GM12801 (cell line): ENCODE data around the gene LRATD1.

Source experiments
- TF ChIP-seq, protein P1 (sequence below): IDR thresholded peaks from one replicate; pipeline ENCODE4 v1.5.1; 2011; ENCODE audit warnings: control low read depth; ENCODE audit not compliant: insufficient read length; ENCODE audit errors: extremely low read depth

LRATD1 gene

DNA sequence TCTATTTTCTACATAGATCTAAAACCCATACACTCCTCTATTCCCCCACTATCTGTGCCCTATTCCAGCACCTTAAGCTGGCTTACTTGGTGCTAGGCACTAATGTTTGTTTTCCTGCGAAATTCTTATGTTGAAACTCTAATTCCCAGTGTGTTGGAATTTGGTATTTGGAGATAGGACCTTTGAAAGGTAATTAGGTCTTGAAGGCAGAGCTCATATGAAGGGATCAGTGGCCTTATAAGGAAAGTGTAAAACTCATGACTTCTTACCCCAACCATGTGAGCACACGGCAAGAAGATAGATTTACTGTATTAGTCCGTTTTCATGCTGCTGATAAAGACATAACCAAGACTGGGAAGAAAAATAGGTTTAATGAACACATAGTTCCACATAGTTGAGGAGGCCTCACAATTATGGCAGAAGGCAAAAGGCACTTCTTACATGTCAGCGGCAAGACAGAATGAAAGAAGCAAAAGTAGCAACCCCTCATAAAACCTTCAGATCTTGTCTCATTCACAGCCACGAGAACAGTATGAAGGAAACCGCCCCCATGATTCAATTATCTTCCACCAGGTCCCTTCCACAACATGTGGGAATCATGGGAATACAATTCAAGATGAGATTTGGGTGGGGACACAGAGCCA lies 10.5 kb upstream of the LRATD1 start:
- TF ChIP-seq, protein P1, sequence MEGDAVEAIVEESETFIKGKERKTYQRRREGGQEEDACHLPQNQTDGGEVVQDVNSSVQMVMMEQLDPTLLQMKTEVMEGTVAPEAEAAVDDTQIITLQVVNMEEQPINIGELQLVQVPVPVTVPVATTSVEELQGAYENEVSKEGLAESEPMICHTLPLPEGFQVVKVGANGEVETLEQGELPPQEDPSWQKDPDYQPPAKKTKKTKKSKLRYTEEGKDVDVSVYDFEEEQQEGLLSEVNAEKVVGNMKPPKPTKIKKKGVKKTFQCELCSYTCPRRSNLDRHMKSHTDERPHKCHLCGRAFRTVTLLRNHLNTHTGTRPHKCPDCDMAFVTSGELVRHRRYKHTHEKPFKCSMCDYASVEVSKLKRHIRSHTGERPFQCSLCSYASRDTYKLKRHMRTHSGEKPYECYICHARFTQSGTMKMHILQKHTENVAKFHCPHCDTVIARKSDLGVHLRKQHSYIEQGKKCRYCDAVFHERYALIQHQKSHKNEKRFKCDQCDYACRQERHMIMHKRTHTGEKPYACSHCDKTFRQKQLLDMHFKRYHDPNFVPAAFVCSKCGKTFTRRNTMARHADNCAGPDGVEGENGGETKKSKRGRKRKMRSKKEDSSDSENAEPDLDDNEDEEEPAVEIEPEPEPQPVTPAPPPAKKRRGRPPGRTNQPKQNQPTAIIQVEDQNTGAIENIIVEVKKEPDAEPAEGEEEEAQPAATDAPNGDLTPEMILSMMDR: no peak

DNA sequence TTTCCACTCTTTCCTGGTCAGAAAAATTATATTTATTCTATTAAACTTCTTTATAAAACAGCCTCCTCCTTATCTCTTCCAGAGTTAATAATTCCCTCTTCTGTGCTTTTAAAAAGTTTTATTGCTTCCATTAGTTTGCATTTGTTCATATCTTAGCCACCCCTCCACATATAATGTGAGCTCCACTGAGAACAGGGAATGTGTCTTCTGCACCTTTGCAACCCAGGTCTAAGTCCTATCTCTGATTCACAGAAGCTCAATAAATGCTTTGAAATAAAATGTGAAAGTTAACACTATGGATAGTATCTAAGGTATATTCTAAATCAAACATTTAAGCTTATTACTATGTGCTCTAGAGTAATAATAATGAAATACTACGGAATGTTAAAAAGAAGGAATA lies 9.3 kb upstream of the LRATD1 start:
- TF ChIP-seq, protein P1: no peak

DNA sequence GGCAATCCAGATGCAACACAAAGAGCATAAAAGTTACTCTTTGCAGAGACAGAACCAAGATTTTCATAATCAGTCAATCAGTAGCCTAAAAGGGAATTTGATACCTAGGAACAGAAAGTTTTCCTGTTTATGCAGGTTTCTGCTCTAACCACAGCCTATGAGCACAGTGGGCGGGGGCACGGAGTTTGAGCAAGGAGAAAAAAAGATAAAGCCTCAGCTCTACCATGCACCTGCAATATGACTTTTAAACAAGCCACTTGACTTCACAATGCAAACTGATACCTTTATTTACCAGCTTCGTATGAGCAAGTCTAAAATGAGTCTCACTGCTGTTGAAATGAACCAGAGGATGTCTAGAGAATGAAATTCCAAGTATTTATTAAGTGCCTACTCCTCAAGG lies 5.6 kb upstream of the LRATD1 start:
- TF ChIP-seq, protein P1: no peak

DNA sequence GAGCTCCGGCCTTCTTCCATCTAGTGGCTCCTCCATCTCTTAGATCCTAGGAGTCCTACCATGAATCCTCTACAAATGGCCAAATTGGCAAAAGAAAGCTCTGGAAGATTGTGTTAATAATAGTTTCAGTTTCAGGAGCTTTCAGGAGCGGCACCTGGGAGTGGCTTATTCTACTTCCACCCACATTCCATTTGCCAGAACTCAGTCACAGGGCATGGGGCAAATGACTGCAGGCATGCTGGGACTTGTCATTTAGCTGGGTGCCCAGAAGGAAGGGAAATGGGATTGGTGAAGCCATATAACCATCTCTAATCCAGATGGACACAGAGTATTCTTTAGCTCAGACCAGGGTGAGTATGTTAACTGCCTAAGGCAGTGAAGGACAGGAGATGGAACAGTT lies 3.6 kb upstream of the LRATD1 start:
- TF ChIP-seq, protein P1: no peak

DNA sequence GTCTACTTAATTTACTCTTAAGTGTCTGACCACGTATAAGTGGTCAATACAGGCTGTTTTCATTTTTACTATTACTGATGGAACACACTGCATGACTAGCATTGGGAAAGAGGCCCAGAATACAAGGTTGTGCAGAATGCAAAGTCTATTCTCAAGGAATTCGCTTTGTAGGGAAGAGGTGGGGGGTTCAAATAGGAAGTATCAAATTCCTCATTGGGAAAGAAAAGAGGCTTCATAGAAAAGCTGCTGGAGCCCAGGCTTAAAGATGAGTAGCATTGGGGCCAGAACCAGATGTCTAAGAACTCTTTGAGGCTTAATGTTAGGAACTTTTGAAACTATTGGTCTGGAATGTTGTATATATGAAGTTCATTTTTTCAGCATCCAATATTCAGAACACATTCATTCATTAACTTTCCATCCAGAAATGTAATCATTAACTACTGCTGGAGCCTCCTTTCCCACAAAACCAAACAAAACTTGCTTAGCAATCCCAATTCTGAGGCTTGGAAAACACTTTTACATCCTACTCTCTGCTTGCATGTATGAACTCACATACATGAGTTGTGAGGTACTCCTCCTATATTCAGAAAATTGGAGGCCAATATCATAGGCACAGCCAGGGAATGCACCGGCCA lies 994 bp upstream of the LRATD1 start:
- TF ChIP-seq, protein P1: no peak

DNA sequence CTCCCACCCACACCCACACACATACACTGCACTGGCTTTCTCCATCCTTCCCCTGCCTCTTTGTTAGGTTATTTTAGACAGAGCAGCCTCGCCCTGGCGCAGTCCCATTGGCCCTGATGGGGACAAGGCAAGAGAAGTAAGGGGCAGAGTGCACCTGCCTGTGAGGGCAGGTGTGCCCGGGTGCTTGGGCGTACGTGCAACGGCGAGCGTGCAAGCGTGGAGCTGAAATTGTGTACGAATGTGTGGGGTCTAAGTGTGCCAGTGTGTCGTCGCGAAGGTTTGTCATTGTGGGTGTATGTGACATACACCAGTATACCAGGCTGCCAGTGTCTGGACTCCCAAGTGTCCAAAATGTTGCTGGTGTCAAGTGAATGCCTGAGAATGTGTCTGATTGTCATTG lies 544 bp downstream of the LRATD1 start:
- TF ChIP-seq, protein P1: no peak

DNA sequence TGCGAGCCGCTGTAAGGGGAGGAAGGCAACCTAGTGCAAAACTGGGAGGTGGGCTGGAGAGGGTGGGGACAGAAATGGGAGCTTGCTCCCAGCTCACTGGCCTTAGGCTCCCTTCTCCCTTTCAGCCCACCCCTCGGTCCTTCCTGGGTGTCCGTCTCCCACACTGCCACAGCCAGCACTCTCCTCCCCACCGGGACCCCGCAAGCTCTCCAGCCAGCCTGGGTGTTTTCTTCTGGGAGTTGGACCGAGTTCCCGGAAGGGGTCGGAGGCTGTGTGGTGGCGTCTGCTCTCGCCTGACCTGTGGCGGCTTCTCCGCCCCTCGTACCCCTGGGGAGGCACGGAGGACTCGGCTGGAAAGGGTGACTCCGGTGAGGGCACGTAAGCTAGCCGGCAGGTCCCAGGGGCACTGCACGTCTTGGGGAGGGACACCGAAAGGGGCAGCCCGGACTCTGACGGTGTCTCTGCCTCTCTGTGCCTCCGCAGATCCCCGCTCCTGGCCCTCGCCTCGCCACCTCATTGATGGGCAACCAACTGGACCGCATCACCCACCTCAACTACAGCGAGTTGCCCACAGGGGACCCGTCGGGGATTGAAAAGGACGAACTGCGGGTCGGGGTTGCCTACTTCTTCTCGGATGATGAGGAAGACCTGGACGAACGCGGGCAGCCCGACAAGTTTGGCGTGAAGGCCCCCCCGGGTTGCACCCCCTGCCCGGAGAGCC lies 1.1 kb downstream of the LRATD1 start:
- TF ChIP-seq, protein P1: no peak
